IMR-90 (cell line): Measurements from ENCODE around the gene MXD4. TPM values are rescaled to one million over a fixed set of nuclear protein-coding genes. Genes with fewer than 3 reads are reported as not detected.

Experiments
- ATAC-seq: fragments of 200-7000 bp; cut with Tn5 transposase; 2 replicates; pipeline ENCODE4 v1.9.1; 2020; ENCODE audit warnings: low read depth, mild to moderate bottlenecking, moderate library complexity
- BruUV-seq: library from RNA; stranded (reverse); fragments of 400-500 nt; replicated peaks from 2 replicates; lab custom pipeline; 2021; lab: Mats Ljungman, UMichigan
- CTCF ChIA-PET: fragments of 300-600 bp; formaldehyde crosslinking; extraction: SDS; loops from one replicate; lab custom pipeline; 2021; ENCODE audit warnings: antibody characterized with exemption; lab: Yijun Ruan, JAX
- POLR2A ChIA-PET: fragments of 300-600 bp; sonication (Branson Sonifier 250); formaldehyde crosslinking; loops from one replicate; lab custom pipeline; 2022; ENCODE audit warnings: antibody characterized with exemption; ENCODE audit not compliant: unreplicated experiment; lab: Charles Lee
- DNase-seq: peaks from one replicate; pipeline ENCODE4 v3.0.0; 2013
- H2AFZ ChIP-seq: replicated peaks from 2 replicates; pipeline ENCODE3; 2013; ENCODE audit warnings: low read length, mild to moderate bottlenecking; ENCODE audit not compliant: poor library complexity
- H2AK5ac ChIP-seq: 2 replicates; pipeline ENCODE4 v1.6.1; 2013; ENCODE audit warnings: low read depth, low read length, inconsistent platforms
- H2AK9ac ChIP-seq: replicated peaks from 2 replicates; pipeline ENCODE3; 2013; ENCODE audit warnings: mild to moderate bottlenecking, low read depth, low read length, moderate library complexity; ENCODE audit not compliant: poor library complexity
- H2BK120ac ChIP-seq: 2 replicates; pipeline ENCODE4 v1.6.1; 2013; ENCODE audit warnings: low read depth, low read length, inconsistent platforms
- H2BK15ac ChIP-seq: 3 replicates; pipeline ENCODE4 v1.6.1; 2013; ENCODE audit warnings: low read depth, low read length, inconsistent platforms
- H2BK20ac ChIP-seq: 2 replicates; pipeline ENCODE4 v1.6.1; 2013; ENCODE audit warnings: low read depth, mild to moderate bottlenecking, inconsistent platforms, low read length, moderate library complexity
- H2BK5ac ChIP-seq: 2 replicates; pipeline ENCODE4 v1.6.1; 2013; ENCODE audit warnings: mild to moderate bottlenecking, low read depth, low read length, inconsistent platforms; ENCODE audit not compliant: poor library complexity, severe bottlenecking
- H3K14ac ChIP-seq: replicated peaks from 2 replicates; pipeline ENCODE4 v1.6.1; 2013; ENCODE audit warnings: low read depth, low read length, inconsistent platforms
- H3K18ac ChIP-seq: 2 replicates; pipeline ENCODE4 v1.6.1; 2013; ENCODE audit warnings: low read depth, low read length, control low read depth
- H3K23ac ChIP-seq: 2 replicates; pipeline ENCODE4 v1.6.1; 2013; ENCODE audit warnings: low read depth, low read length, inconsistent platforms
- H3K27ac ChIP-seq: 2 replicates; pipeline ENCODE4 v1.5.1; 2013; ENCODE audit warnings: mild to moderate bottlenecking, control low read depth, low read length; ENCODE audit not compliant: insufficient read depth
- H3K27me3 ChIP-seq: 2 replicates; pipeline ENCODE4 v1.6.1; 2013; ENCODE audit warnings: low read length; ENCODE audit not compliant: control insufficient read depth, insufficient read depth
- H3K36me3 ChIP-seq: 2 replicates; pipeline ENCODE4 v1.6.1; 2013; ENCODE audit warnings: low read length, mixed read lengths; ENCODE audit not compliant: control insufficient read depth, insufficient read depth
- H3K4ac ChIP-seq: 2 replicates; pipeline ENCODE4 v1.6.1; 2013; ENCODE audit warnings: low read depth, low read length, inconsistent platforms
- H3K4me1 ChIP-seq: 2 replicates; pipeline ENCODE4 v1.6.1; 2013; ENCODE audit warnings: low read length, mixed read lengths; ENCODE audit not compliant: control insufficient read depth, insufficient read depth
- H3K4me2 ChIP-seq: 2 replicates; pipeline ENCODE4 v1.6.1; 2013; ENCODE audit warnings: low read depth, mild to moderate bottlenecking, control low read depth, low read length, moderate library complexity
- H3K4me3 ChIP-seq: 2 replicates; pipeline ENCODE4 v1.5.1; 2013; ENCODE audit warnings: low read depth, mild to moderate bottlenecking, control low read depth, low read length, moderate library complexity; ENCODE audit not compliant: insufficient read depth
- H3K56ac ChIP-seq: 2 replicates; pipeline ENCODE4 v1.6.1; 2013; ENCODE audit warnings: low read length, inconsistent platforms; ENCODE audit not compliant: insufficient read depth; ENCODE audit errors: extremely low read depth
- H3K79me1 ChIP-seq, 2 experiments: 2 replicates each; pipeline ENCODE4 v1.6.1; 2013; ENCODE audit warnings: low read length in 2 of 2, inconsistent platforms in 1 of 2, low read depth in 1 of 2
- H3K9ac ChIP-seq: 2 replicates; pipeline ENCODE4 v1.6.1; 2013; ENCODE audit warnings: low read depth, low read length, control low read depth
- H3K9me1 ChIP-seq: 2 replicates; pipeline ENCODE4 v1.6.1; 2013; ENCODE audit warnings: low read length, inconsistent platforms; ENCODE audit not compliant: insufficient read depth
- H3K9me3 ChIP-seq: 2 replicates; pipeline ENCODE4 v1.6.1; 2013; ENCODE audit warnings: low read length; ENCODE audit not compliant: control insufficient read depth, insufficient read depth
- H4K20me1 ChIP-seq: 2 replicates; pipeline ENCODE4 v1.6.1; 2013; ENCODE audit warnings: low read length, inconsistent platforms; ENCODE audit not compliant: insufficient read depth
- H4K5ac ChIP-seq: 2 replicates; pipeline ENCODE4 v1.6.1; 2013; ENCODE audit warnings: mild to moderate bottlenecking, low read depth, low read length, control low read depth
- H4K8ac ChIP-seq, 2 experiments: 2 replicates each; pipeline ENCODE4 v1.6.1; 2013; ENCODE audit warnings: low read depth in 2 of 2, low read length in 2 of 2, control low read depth in 1 of 2, inconsistent platforms in 1 of 2
- H4K91ac ChIP-seq: 2 replicates; pipeline ENCODE4 v1.6.1; 2013; ENCODE audit warnings: low read depth, low read length, inconsistent platforms; ENCODE audit not compliant: insufficient read depth
- BHLHE40 ChIP-seq: fragments of 150-350 bp; IDR thresholded peaks from 2 replicates; pipeline ENCODE4 v1.6.1; 2016; ENCODE audit warnings: mild to moderate bottlenecking, low read depth, low read length
- CEBPB ChIP-seq: IDR thresholded peaks from 2 replicates; pipeline ENCODE4 v1.6.1; 2012; ENCODE audit warnings: low read depth, low read length, improper control_type of control experiment
- CHD1 ChIP-seq: IDR thresholded peaks from 2 replicates; pipeline ENCODE4 v1.6.1; 2012; ENCODE audit warnings: low read depth, low read length, improper control_type of control experiment
- CTCF ChIP-seq: conservative IDR thresholded peaks from 2 replicates; pipeline ENCODE4 v1.5.1; 2012; ENCODE audit warnings: mild to moderate bottlenecking, low read depth, low read length, improper control_type of control experiment
- ELK1 ChIP-seq: fragments of 150-350 bp; IDR thresholded peaks from 2 replicates; pipeline ENCODE4 v1.6.1; 2016; ENCODE audit warnings: low read depth, mild to moderate bottlenecking, low read length, moderate library complexity, borderline replicate concordance
- FOS ChIP-seq: fragments of 150-350 bp; IDR thresholded peaks from 2 replicates; pipeline ENCODE4 v1.6.1; 2016; ENCODE audit warnings: low read depth, low read length
- MAFK ChIP-seq: IDR thresholded peaks from 2 replicates; pipeline ENCODE4 v1.6.1; 2012; ENCODE audit warnings: low read depth, low read length, improper control_type of control experiment
- MAZ ChIP-seq: IDR thresholded peaks from 2 replicates; pipeline ENCODE4 v1.6.1; 2012; ENCODE audit warnings: low read depth, mild to moderate bottlenecking, low read length, improper control_type of control experiment, moderate library complexity, borderline replicate concordance
- NFE2L2 ChIP-seq: fragments of 150-350 bp; IDR thresholded peaks from 2 replicates; pipeline ENCODE4 v1.6.1; 2016; ENCODE audit warnings: low read depth, mild to moderate bottlenecking, low read length
- RAD21 ChIP-seq: IDR thresholded peaks from 2 replicates; pipeline ENCODE4 v1.6.1; 2012; ENCODE audit warnings: low read length, improper control_type of control experiment
- RCOR1 ChIP-seq: IDR thresholded peaks from 2 replicates; pipeline ENCODE4 v1.6.1; 2012; ENCODE audit warnings: mild to moderate bottlenecking, low read length, improper control_type of control experiment; ENCODE audit not compliant: insufficient replicate concordance
- RFX5 ChIP-seq: IDR thresholded peaks from 2 replicates; pipeline ENCODE4 v1.8.0; 2012; ENCODE audit warnings: low read depth, mild to moderate bottlenecking, low read length, moderate library complexity
- SMC3 ChIP-seq: fragments of 150-350 bp; IDR thresholded peaks from 2 replicates; pipeline ENCODE4 v1.6.1; 2016; ENCODE audit warnings: low read depth, mild to moderate bottlenecking, antibody characterized with exemption, low read length, moderate library complexity
- WGBS, 2 experiments: methylation state at CpG; one replicate each; pipeline versions ENCODE4 v1.1.5 to v1.1.7; 2013; ENCODE audit warnings: missing lambda C conversion rate in 2 of 2; ENCODE audit not compliant: insufficient read length in 1 of 2; ENCODE audit errors: extremely low coverage in 2 of 2; 5-methylcytosine and 5-hydroxymethylcytosine counted together
- dilution Hi-C: fragments of 300-500 bp; cut with HindIII; formaldehyde crosslinking; loops from one replicate; pipeline ENCODE4 v1.14.3; 2018; ENCODE audit warnings: low sequenced_read_pairs; ENCODE audit not compliant: unreplicated experiment
- in situ Hi-C: fragments of 300-500 bp; cut with MboI; formaldehyde crosslinking; loops from 3 replicates; pipeline ENCODE4 v1.14.3; 2019; ENCODE audit warnings: low sequenced_read_pairs, inconsistent platforms, mixed read lengths
- intact Hi-C: fragments of 100-400 bp; cut with micrococcal nuclease; formaldehyde crosslinking; loops from 2 replicates; pipeline ENCODE4 v1.10.0; 2022
- polyA plus RNA-seq, 3 experiments: library from polyadenylated mRNA; depleted of rRNA; stranded (reverse); fragments of >200 nt; gene quantifications; 2 replicates each; pipeline ENCODE4 v1.2.3, GENCODE V29; 2012; ENCODE audit warnings: low replicate concordance in 1 of 3
- total RNA-seq: library from RNA; depleted of rRNA; stranded (reverse); fragments of >200 nt; gene quantifications from 2 replicates; pipeline ENCODE4 v1.2.3, GENCODE V29; 2012

The MXD4 gene
- total and polyA plus RNA-seq, 2 of the 4 experiments (the other 2 are of a cell fraction): 22.8 to 54.4 TPM

- Histone ChIP-seq H3K18ac (no peak overlapping the region), H3K4me3 (no peak overlapping the region), H2AK5ac (no peak overlapping the region), H4K91ac (no peak overlapping the region), H3K79me1 (no peaks in the 10 kb centered on the region; a peak in 1 of 4 replicates), H2BK15ac (no peak overlapping the region), H3K9me1 (no peaks in the 10 kb centered on the region), H2BK20ac (no peak overlapping the region), H3K9me3 (no peaks in the 10 kb centered on the region), H2AK9ac (no peak overlapping the region), H4K5ac (no peak overlapping the region), H3K4ac (no peak overlapping the region), H3K14ac (no peak overlapping the region), H3K9ac (no peak overlapping the region), H3K27me3 (no peaks in the 10 kb centered on the region), H3K4me1 (no peaks in the 10 kb centered on the region), H2BK120ac (no peak overlapping the region), H4K8ac (no peak overlapping the region), H2AFZ (no peak overlapping the region), H3K56ac (no peak overlapping the region), H3K23ac (no peak overlapping the region), H3K27ac (no peak overlapping the region), H4K20me1 (no peaks in the 10 kb centered on the region), H2BK5ac (no peak overlapping the region), H3K36me3 (peaks cover 2% of the 10 kb centered on the region; the same call in 1 of the 2 replicates), H3K4me2 (no peak overlapping the region)
- POLR2A ChIA-PET: no interaction called here
- CTCF ChIA-PET: no interaction called here
- no peak for TF ChIP-seq CTCF
- no peak for TF ChIP-seq CEBPB
- TF ChIP-seq RFX5: no peak
- no peak for TF ChIP-seq BHLHE40
- TF ChIP-seq SMC3: no peak
- no peak for TF ChIP-seq FOS
- no peak for TF ChIP-seq RAD21
- TF ChIP-seq MAFK: no peak
- TF ChIP-seq RCOR1: no peak
- TF ChIP-seq CHD1: no peak
- TF ChIP-seq MAZ: no peak
- TF ChIP-seq ELK1: no peak
- TF ChIP-seq NFE2L2: no peak
- dilution Hi-C loops (no loop called here), intact Hi-C loops (no loop called here), in situ Hi-C loops (no loop called here)
- no TSS peak for BruUV-seq
- ATAC-seq (no peak), DNase-seq (no peak)
- 79% methylated on average over 2 of the region's 2 CpGs; no CpG with 5 or more reads in 1 of the 2 experiments for WGBS, 2 experiments
Observed at GRCh38 chr4:2226261-2226660, 35.6 kb downstream of the MXD4 start.
